Activated naive CD8-positive, alpha-beta T cell treated with anti-CD3 and anti-CD28 coated beads, Interleukin-2, amount 50 U/mL, for 16 hours (primary cell): Measurements from ENCODE around the gene NXPE3.
"Not testable (repeated sequence)": the region's sequence is repeated elsewhere in the genome, so short reads cannot be mapped to it uniquely, and the experiment has no call there.

Source experiments
- DNase-seq: peaks from one replicate; pipeline ENCODE4 v3.0.0-alpha.2; 2020; ENCODE audit warnings: low read depth, low spot score

NXPE3 gene

GRCh38 chr3:101779047-101779821 is at the start of gene NXPE3:
Gene NXPE3 (plus strand): TSS chr3:101779211. CDS start chr3:101785597, 6,386 bp downstream.
- peak; percentile 91 for DNase-seq

GRCh38 chr3:101729586-101729985 is 49.4 kb upstream of the NXPE3 start:
- DNase-seq, result no peak

GRCh38 chr3:101730839-101731238 is 48.2 kb upstream of the NXPE3 start:
- DNase-seq, result no peak

GRCh38 chr3:101732240-101732641 is 46.8 kb upstream of the NXPE3 start:
- DNase-seq, result no peak

- no peak for DNase-seq
Observed at GRCh38 chr3:101735833-101736232, 43.2 kb upstream of the NXPE3 start.

GRCh38 chr3:101741914-101742313 is 37.1 kb upstream of the NXPE3 start:
- not testable (repeated sequence) for DNase-seq

- no peak for DNase-seq
Observed at GRCh38 chr3:101744811-101745210, 34.2 kb upstream of the NXPE3 start.

GRCh38 chr3:101745934-101746333 is 33.1 kb upstream of the NXPE3 start:
- DNase-seq, result not testable (repeated sequence)

GRCh38 chr3:101753386-101754113 is 25.5 kb upstream of the NXPE3 start:
- not testable (repeated sequence) for DNase-seq

GRCh38 chr3:101758224-101758623 is 20.8 kb upstream of the NXPE3 start:
- no peak for DNase-seq

- no peak for DNase-seq
Observed at GRCh38 chr3:101762041-101762646, 16.9 kb upstream of the NXPE3 start.

GRCh38 chr3:101777745-101778281 is 1.2 kb upstream of the NXPE3 start:
- not testable (repeated sequence) for DNase-seq

GRCh38 chr3:101778385-101779046 is 495 bp upstream of the NXPE3 start:
- DNase-seq, result no peak

- no peak for DNase-seq
Observed at GRCh38 chr3:101779822-101780381, 891 bp downstream of the NXPE3 start.

- DNase-seq, result no peak
Observed at GRCh38 chr3:101780661-101781060, 1.6 kb downstream of the NXPE3 start.

- no peak for DNase-seq
Observed at GRCh38 chr3:101781166-101781565, 2.2 kb downstream of the NXPE3 start.

- DNase-seq, result no peak
Observed at GRCh38 chr3:101784855-101785613, 6.0 kb downstream of the NXPE3 start.

GRCh38 chr3:101791778-101792177 is 12.8 kb downstream of the NXPE3 start:
- DNase-seq, result no peak

GRCh38 chr3:101796077-101796680 is 17.2 kb downstream of the NXPE3 start:
- DNase-seq, result no peak

- no peak for DNase-seq
Observed at GRCh38 chr3:101801174-101801573, 22.2 kb downstream of the NXPE3 start.
